DMS114 treated with DMSO at 0.1 percent for 48 hours (cell line): ENCODE measurements around the gene POLE2.
"Not testable (repeated sequence)": the region's sequence is repeated elsewhere in the genome, so short reads cannot be mapped to it uniquely, and the experiment has no call there.

Experiments used
- DNase-seq: peaks from one replicate; lab custom pipeline; 2025; ENCODE audit not compliant: unreplicated experiment; lab: John Stamatoyannopoulos, UW

The POLE2 gene

DNA sequence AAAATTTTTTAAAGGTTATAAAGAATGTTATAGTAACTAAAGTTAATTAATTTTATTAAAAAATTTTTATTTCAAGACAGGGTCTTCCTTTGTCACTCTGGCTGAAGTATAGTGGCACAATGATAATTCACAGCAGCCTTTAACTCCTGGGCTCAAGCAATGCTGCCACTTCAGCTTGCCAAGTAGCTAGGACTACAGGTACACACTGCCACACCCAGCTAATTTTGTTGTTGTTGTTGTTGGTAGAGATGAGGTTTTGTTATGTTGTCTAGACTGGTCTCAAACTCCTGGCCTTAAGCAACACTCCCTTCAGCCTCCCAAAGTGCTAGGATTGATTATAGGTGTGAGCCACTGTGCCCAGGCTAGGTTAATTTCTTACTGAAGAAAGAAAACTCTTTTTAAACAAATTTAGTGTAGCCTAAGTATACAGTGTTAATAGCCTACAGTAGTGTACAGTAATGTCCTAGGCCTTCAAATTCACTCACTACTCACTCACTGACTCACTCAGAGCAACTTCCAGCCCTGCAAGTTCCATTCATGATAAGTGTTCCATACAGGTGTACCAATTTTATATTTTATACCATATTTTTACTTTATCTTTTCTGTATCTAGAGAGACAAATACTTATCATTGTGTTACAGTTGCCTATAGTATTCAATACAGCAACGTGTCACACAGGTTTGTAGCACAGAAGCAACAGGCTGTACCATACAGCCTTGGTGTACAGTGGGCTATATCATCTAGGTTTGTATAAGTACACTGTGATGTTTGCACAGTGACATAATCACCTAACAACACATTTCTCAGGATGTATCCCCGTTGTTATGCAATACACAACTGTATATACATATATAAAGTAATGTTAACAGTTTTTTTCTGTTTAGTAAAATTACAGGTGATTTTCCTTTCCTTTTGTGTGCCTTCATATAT is 28.2 kb downstream of the POLE2 start:
- no peak for DNase-seq

DNA sequence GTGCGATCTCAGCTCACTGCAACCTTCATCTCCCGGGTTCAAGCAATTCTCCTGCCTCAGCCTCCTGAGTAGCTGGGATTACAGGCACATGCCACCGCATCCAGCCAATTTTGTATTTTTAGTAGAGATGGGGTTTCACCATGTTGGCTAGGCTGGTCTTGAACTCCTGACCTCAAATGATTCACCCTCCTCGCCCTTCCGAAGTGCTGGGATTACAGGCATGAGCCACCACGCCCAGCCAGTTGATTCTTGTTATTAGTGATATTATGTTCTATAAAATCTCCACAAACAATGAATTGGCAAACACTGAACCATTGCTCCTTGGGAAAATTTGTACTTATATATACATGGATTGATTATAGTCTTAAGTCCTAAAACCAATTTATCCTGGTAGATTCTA is 30.5 kb downstream of the POLE2 start:
- not testable (repeated sequence) for DNase-seq

DNA sequence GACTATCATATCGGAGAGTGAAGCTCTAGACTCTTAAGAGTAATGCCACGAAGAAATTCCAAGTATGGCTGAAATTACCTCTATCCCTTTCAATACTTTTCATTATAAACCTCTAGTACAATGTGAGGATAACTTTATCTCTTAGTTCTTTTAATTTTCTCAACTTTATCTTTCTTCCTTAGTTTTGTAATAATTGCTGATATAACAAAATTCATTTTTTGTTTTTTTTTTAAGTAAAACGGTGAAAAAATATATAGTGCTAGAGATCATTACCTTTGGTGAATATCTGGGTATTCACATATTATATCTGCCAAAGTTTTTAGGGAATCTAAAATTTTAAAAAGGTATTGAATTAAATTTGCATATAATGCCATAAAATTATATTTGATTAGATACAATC is 33.5 kb downstream of the POLE2 start:
- no peak for DNase-seq

- no peak for DNase-seq
These were observed 34.5 kb downstream of the POLE2 start for GRCh38 chr14:49653508-49653907.

DNA sequence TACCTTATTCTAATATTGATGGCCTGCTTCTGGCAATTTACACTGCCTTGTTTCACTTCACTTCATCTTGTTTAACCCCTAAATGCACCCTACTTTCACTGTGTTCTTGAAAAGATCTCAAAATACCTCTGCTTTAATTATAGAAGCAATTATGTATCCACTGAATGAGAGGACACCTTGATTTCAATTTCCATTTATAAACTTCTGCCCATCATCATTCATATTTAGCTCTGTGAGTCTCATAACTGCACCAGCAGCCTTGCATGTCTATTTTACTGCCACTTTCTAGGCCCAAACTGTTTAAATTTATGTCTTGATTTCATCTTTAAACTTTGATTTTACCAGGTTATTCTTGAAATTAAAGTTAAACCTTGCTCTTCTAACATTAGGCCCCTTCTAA is 45.9 kb downstream of the POLE2 start:
- DNase-seq: no peak

GRCh38 chr14:49641697-49642129 is 46.3 kb downstream of the POLE2 start:
- DNase-seq: no peak

- DNase-seq: no peak
These were observed 47.2 kb downstream of the POLE2 start for GRCh38 chr14:49640540-49641417.

- DNase-seq: no peak
These were observed 50.4 kb downstream of the POLE2 start for GRCh38 chr14:49637534-49638078.

GRCh38 chr14:49636866-49637265 is 51.1 kb downstream of the POLE2 start:
- no peak for DNase-seq

DNA sequence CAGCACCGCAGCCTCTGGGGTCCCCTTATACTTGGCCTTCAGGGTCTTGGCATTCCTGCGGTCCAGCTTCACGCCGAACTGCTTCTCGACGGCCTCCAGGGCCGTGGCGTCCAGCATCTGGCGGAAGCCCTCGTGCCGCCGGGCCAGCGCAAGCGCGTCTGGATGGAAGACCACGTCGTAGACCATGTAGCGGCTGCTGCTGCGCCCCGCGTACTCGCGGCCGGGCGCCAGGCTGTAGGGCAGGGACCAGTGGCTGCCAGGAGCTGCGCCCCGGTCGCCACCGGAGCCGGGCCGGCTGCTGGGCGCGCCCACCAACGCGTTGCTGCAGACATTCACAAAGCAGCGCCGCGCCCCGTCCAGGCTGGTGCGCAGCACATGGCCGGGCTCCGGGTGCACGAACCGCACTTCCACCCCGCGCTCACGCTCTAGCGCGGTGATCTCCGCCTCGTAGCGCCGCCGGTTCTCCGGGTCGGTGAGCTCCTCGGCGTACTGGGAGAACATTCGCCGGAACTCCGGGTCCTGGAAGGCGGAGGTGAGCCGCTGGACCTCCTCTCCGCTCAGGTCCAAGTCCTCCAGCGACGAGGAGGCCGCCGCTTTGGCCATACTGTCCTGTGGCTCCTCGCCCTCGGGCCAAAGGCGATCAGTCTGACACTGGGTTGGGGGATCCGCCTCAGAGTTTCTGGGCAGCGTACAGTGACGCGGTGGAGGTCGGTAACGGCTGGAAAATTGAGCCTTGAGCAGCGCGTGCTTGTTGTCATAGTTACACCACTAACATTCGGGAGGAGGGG is 53.3 kb downstream of the POLE2 start, which contains the start of gene DNAAF2:
Gene DNAAF2 (minus strand): TSS at position 698 of the 788 bp plus-strand sequence. CDS start 95 bp downstream, at position 603.
- no peak for DNase-seq

DNA sequence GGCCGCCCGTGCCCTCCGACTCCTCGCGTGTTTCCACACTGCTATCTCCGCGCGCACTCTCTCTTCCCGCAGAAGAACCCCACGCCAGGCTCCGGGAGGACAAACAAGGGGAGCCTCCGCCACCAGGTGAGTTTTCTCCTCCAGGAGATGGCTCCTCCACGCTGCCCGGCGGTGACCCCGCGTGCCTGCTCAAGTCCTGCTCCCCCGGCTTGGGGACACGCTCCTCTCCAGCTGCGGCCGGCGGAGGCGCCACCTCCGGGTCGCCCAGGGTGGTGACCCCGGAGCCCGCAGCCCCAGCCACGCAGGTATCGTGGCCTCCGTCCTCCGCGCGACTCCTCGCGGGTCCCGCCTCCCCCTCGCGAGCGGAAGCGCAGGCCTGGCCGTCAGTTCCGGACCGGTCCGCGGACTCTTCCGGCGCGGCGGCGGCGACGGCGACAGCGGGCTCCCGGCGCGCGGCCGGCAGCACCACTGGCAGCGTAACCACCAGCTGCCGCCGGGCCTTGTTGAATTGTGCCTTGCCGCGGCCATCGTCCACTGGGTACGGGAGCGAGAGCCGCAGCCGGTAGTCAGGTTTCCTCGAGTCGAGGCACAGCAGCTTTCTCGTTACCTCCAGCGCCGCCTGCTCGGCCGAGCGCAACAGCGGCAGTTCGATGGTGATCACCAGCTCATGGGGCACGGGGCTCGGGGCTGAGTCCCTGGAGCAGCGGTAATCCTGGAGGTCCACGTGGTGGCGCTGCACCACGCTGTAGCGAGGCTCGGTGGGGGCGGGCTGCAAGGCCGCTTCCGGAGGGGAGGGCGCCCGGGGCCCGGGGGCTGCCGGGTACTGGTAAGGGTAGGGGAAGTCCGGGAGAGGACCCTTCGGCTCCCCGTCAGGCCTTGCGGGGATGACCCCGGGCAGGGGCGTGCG is 54.1 kb downstream of the POLE2 start:
- peak; percentile 80 for DNase-seq

DNA sequence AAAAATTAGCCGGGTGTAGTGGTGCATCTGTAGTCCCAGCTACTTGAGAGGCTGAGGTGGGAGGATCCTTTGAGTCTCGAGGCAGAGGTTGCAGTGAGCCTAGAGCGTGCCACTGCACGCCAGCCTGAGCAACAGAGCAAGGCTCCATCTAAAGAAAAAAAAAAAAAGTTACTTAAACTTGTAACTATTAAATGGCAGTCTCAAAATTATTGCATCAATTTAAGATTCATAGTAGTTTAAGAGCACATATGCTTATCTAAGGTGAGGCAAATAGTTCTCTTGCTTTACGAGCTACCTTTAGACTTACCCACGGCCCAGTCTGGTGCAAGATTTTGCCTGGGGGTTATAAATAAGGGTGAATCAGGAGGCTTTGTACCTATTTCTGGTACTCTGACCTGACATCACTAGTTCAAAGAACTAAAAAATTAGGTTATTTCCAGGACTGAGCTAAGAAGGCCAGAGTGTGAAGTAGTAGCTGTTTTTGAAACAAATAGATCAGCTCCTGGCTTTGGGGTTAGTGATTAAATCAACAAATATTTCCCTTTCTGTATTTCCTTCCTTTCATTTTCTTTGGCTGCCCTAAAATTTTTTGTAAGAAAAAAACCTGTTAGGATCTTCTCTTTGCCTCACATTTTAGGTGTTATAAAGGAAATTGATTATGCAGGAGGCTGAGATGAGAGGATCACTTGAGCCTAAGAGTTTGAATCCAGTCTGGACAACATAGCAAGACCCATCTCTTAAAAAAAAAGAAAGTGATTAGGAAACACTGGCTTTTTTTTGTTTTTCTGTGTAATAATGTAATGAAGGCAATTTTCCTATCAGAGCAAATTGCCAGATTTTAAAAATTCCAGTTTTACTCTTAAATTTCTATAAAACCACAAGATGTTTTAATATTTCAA is 63.8 kb downstream of the POLE2 start:
- no peak for DNase-seq

GRCh38 chr14:49623387-49623786 is 64.6 kb downstream of the POLE2 start:
- no peak for DNase-seq

DNA sequence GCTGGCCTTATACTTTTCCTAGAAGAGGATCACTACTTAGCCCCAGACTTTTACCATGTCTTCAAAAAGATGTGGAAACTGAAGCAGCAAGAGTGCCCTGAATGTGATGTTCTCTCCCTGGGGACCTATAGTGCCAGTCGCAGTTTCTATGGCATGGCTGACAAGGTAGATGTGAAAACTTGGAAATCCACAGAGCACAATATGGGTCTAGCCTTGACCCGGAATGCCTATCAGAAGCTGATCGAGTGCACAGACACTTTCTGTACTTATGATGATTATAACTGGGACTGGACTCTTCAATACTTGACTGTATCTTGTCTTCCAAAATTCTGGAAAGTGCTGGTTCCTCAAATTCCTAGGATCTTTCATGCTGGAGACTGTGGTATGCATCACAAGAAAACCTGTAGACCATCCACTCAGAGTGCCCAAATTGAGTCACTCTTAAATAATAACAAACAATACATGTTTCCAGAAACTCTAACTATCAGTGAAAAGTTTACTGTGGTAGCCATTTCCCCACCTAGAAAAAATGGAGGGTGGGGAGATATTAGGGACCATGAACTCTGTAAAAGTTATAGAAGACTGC is 65.9 kb downstream of the POLE2 start:
- DNase-seq: no peak

GRCh38 chr14:49621114-49621881 is 66.7 kb downstream of the POLE2 start:
- no peak for DNase-seq

DNA sequence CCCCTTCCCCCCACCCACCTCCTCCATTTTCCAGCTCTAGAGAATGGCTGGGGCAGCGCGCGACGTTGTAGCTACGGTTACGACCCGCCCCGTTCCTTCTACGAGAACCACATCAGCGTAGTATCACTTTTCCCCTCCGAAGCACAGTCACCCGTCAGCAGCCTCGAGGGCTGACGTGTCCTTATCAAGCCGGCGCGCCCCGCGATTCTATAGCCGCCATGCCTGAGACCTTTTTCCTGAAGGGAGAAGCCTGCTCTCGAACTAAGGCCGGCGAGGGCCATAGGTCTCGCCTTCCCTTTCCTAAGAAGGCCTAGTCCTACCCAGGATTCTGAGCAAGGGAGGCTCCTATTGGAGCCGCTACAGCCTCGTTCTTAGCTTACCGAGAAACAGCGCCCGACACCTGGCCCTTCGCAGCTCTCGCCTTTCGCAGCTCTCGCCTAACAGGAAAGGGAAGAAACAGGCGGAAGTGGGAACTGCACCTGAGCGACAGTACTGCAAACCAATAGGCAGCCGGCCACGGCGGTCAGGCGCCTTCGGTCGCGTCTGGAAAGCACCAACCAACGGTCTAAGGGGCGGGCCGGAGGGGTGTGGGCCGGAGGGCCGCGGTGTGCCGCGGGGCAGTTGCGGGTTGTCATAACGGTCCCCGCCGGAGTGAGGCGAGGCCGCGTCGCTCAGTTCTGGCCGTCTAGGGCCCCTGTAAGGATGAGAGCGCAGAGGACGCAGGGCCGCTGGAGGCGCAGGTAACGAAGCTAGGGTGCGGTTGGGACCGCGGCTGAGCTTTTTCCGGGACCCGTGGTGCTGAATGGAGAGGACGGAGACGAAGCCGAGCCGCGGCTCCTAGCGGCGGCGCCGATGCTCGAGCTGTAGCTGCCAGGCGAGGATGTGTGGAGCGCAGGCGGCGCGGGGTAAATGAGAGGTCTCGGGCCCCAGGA is 67.6 kb downstream of the POLE2 start, which contains the start of the genes MGAT2 and RPL36AL:
Gene MGAT2 (plus strand): TSS at position 618 of the 932 bp plus-strand sequence. CDS start 470 bp downstream, outside the sequence.
Gene RPL36AL (minus strand): TSS at position 445 of the 932 bp plus-strand sequence. CDS start 1,522 bp downstream, outside the sequence.
- DNase-seq: peak; percentile 92
